ENCODE results near the gene CHFR. TPM values are rescaled to one million over a fixed set of nuclear protein-coding genes. Genes with fewer than 3 reads are reported as not detected.
"Not testable (repeated sequence)": the region's sequence is repeated elsewhere in the genome, so short reads cannot be mapped to it uniquely, and the experiment has no call there.

Gene CHFR
- total RNA-seq, 1 donor, result 24.3 TPM

GRCh38 chr12:132907216-132907615 lies 19.8 kb upstream of the CHFR start:
- no peak overlapping the region for H3K4me3 ChIP-seq (ENCODE audit: low read depth, low read length)
- no peak for DNase-seq (ENCODE audit: low read depth)
- no peak for TF ChIP-seq CTCF (IDR thresholded peaks at IDR 0.05; ENCODE audit: insufficient read depth, low read length)

- TF ChIP-seq CTCF (IDR thresholded peaks at IDR 0.05; ENCODE audit: insufficient read depth, low read length), result peak; percentile 43
- no peak for DNase-seq (ENCODE audit: low read depth)
- no peak overlapping the region for H3K4me3 ChIP-seq (ENCODE audit: low read depth, low read length)
Observed at GRCh38 chr12:132904718-132905328, 17.4 kb upstream of the CHFR start.

- TF ChIP-seq CTCF (IDR thresholded peaks at IDR 0.05; ENCODE audit: insufficient read depth, low read length), result no peak
- no peak overlapping the region for H3K4me3 ChIP-seq (ENCODE audit: low read depth, low read length)
- DNase-seq (ENCODE audit: low read depth), result no peak
Observed at GRCh38 chr12:132899033-132899432, 11.6 kb upstream of the CHFR start.

- H3K4me3 ChIP-seq (ENCODE audit: low read depth, low read length), result no peak overlapping the region
- no peak for DNase-seq (ENCODE audit: low read depth)
- no peak for TF ChIP-seq CTCF (IDR thresholded peaks at IDR 0.05; ENCODE audit: insufficient read depth, low read length)
Observed at GRCh38 chr12:132888852-132889251, 1.4 kb upstream of the CHFR start.

GRCh38 chr12:132886529-132887477 lies 602 bp downstream of the CHFR start:
- no peak for TF ChIP-seq CTCF (IDR thresholded peaks at IDR 0.05; ENCODE audit: insufficient read depth, low read length)
- peak; percentile 13 for DNase-seq (ENCODE audit: low read depth)
- H3K4me3 ChIP-seq (ENCODE audit: low read depth, low read length), result peak overlapping the region; percentile 77

GRCh38 chr12:132881818-132882217 lies 5.6 kb downstream of the CHFR start:
- no peak overlapping the region for H3K4me3 ChIP-seq (ENCODE audit: low read depth, low read length)
- no peak for DNase-seq (ENCODE audit: low read depth)
- TF ChIP-seq CTCF (IDR thresholded peaks at IDR 0.05; ENCODE audit: insufficient read depth, low read length), result no peak

GRCh38 chr12:132874620-132875019 lies 12.8 kb downstream of the CHFR start:
- not testable (repeated sequence) for DNase-seq (ENCODE audit: low read depth); H3K4me3 ChIP-seq (ENCODE audit: low read depth, low read length)
